NCI-H2196 treated with DMSO at 0.1 percent for 48 hours (cell line): Measurements from ENCODE around the gene NFASC.

Experiments
- DNase-seq: peaks from one replicate; lab custom pipeline; 2025; ENCODE audit not compliant: unreplicated experiment; lab: John Stamatoyannopoulos, UW

NFASC gene

GRCh38 chr1:204927673-204928641 lies 57.3 kb downstream of the NFASC start:
- no peak for DNase-seq

GRCh38 chr1:204928671-204929486 lies 58.2 kb downstream of the NFASC start:
- DNase-seq: no peak

- no peak for DNase-seq
These were observed 59.0 kb downstream of the NFASC start for GRCh38 chr1:204929487-204930154.

- DNase-seq: no peak
These were observed 59.5 kb downstream of the NFASC start for GRCh38 chr1:204930155-204930523.

- no peak for DNase-seq
These were observed 60.7 kb downstream of the NFASC start for GRCh38 chr1:204931313-204931712.

- no peak for DNase-seq
These were observed 61.3 kb downstream of the NFASC start for GRCh38 chr1:204931768-204932572.

GRCh38 chr1:204932573-204932909 lies 61.9 kb downstream of the NFASC start:
- DNase-seq: no peak

GRCh38 chr1:204935155-204935554 lies 64.5 kb downstream of the NFASC start:
- DNase-seq: no peak

GRCh38 chr1:204936765-204937164 lies 66.1 kb downstream of the NFASC start:
- DNase-seq: no peak

- DNase-seq: no peak
These were observed 67.2 kb downstream of the NFASC start for GRCh38 chr1:204937901-204938300.

- no peak for DNase-seq
These were observed 69.9 kb downstream of the NFASC start for GRCh38 chr1:204940591-204940990.

GRCh38 chr1:204941421-204942338 lies 71.0 kb downstream of the NFASC start:
- DNase-seq: peak; percentile 34

GRCh38 chr1:204943495-204943894 lies 72.8 kb downstream of the NFASC start:
- no peak for DNase-seq

- DNase-seq: no peak
These were observed 74.0 kb downstream of the NFASC start for GRCh38 chr1:204944662-204945061.

GRCh38 chr1:204945565-204945977 lies 74.9 kb downstream of the NFASC start:
- DNase-seq: no peak

GRCh38 chr1:204946640-204947039 lies 76.0 kb downstream of the NFASC start:
- DNase-seq: no peak

- DNase-seq: no peak
These were observed 76.7 kb downstream of the NFASC start for GRCh38 chr1:204947338-204947737.

GRCh38 chr1:204947747-204948146 lies 77.1 kb downstream of the NFASC start:
- no peak for DNase-seq

- DNase-seq: no peak
These were observed 79.8 kb downstream of the NFASC start for GRCh38 chr1:204950353-204951001.
